Activated T-cell treated with anti-CD3 and anti-CD28 coated beads for 4 hours (primary cell): Measurements from ENCODE around the gene BLCAP.
"Not testable (repeated sequence)": the region's sequence is repeated elsewhere in the genome, so short reads cannot be mapped to it uniquely, and the experiment has no call there.

Experiments used
- DNase-seq: peaks from one replicate; pipeline ENCODE4 v3.0.0-alpha.2; 2020

BLCAP gene

DNA sequence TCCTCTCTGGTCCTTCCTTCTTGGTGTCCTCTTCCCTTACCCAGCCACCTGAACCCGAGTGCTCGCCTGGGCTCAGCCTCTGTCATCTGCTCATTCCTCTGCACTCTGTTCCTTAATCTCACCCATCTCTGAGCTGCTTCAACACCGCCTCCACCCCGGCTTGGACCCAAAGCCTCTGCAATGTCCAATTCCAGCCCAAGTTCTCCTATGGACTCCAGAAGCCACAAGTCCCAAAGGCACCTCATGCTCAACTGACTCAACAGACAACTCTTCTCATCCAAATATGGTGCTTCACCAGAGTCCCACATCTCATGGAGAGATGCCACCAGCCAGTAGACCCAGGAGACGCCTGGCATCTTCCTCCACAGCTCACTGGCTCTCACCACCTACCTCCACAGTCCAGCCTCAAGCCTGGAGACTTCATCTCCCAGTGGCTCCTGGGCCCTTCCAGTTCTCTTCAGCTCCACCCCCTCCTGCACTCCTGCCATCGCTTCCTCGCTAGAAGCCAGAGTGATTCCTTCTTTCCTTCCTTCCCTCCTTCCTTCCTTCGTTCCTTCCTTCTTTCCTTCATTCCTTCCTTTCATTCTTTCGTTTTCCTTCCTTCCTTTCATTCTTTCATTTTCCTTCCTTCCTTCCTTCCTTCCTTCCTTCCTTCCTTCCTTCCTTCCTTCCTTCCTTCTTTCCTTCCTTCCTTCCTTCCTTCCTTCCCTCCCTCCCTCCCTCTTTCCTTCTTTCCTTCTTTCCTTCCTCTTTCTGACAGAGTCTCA lies 47.6 kb downstream of the BLCAP start:
- no peak for DNase-seq

DNA sequence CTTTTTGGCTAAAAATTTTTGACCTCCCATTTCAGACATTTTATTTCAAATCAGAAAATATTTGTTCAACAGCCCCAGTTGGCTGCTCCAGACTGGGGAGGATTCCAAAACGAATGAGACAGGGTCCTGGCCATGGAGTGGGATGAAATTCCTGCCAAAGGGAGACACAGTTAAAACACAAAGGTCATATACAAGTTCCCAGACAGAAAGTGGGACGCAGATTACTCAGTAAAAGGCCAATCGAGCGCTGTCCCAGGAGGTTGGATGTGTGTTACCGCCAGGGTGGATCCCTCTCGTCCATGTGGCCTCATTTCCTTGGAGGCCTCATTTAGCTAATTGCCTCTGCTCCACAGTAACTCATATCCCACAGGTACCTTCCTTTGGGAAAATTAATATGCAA lies 48.4 kb downstream of the BLCAP start:
- no peak for DNase-seq

- DNase-seq, result no peak
Measured at GRCh38 chr20:37477041-37477440, 50.6 kb downstream of the BLCAP start.

DNA sequence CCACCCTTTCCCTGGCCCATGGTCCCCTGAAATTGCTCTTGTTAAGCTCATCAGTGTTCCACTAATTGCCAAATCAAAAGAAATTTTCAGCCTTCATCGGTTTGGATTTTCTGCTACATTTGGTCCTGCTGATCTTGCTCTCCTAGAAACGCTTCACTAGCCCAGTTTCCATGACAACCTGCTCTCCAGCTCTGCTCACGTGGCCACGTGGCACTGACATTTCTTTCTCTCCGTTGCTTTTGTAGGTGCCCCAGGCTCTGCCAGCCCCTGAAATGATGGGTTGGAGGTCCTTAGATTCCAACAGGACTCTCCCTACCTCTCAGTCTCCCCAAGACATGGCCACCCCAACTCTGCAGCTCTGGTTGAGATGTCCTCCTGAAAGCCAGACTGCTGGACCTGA lies 52.4 kb downstream of the BLCAP start:
- no peak for DNase-seq

DNA sequence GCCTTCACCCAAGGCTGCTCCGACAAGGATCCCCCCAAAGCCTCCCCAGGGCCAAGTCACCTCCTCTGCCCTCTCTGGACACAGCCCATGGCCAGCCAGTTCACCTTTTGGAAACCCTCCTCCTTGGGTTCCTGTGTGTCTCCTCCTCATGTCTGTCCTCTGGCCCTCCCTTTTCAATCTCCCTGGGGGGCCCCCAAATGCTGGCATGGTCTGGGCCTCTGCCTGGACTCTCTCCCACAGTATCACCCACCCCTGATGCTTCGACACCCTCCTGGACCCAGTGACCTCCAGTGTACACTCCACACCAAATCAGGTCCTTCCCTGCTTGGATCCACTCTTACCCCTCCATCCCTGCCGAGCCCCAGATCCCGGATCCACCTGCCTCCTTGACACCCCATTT lies 53.3 kb downstream of the BLCAP start:
- no peak for DNase-seq

- DNase-seq, result no peak
Measured at GRCh38 chr20:37473249-37474000, 54.3 kb downstream of the BLCAP start.

GRCh38 chr20:37472435-37472834 lies 55.2 kb downstream of the BLCAP start:
- not testable (repeated sequence) for DNase-seq

- no peak for DNase-seq
Measured at GRCh38 chr20:37471741-37472235, 55.9 kb downstream of the BLCAP start.

DNA sequence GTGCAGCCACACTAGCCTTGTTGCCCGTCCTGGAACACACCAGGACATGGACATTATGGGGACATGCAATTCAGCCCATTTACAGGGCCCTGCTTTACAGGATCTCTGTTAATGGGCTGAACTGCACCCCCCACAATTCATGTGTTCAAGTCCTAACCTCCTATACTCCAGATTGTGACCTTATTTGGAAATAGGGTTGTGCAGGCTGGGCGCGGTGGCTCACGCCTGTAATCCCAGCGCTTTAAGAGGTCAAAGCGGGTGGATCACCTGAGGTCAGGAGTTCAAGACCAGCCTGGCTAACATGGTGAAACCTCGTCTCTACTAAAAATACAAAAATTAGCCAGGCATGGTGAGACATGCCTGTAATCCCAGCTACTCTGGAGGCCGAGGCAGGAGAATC lies 57.5 kb downstream of the BLCAP start:
- DNase-seq, result not testable (repeated sequence)

DNA sequence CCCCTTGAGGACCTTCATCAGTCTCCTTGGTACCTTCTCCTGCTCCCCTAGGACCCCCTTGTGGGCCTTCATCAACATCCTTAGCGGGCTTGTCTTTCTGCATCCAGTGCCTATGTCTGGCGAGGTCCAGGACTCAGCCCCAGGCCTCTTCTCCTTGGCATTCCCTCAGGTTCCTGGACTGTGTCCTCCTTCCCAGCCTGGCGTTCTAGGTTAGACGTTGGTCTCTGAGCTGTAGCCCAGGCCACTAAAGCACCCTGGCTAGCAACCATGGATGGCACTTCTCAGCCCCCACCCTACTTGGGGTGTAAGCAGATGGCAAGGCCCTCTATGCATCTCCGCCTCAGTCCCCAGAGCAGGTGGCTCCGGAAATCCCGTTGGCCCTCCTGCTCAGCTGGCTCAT lies 58.1 kb downstream of the BLCAP start:
- no peak for DNase-seq

DNA sequence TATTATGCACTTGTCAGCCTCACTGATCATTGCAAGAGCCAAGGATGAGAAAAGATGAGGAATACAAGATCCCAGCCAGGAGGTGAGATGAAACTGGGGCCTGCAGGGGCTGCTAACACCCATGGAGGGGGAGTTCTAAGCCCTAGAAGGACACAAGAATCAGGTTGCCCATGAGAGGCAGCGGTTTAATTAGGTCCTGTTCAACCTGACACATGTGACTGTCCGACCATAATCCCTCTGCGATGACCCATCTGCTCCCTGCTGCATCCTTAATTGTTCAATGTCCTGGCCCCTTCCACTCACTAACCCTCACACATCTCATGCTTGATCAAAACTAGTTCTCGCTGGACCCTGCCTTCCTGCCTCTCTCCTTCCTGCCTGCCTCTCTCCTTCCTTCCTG lies 58.8 kb downstream of the BLCAP start:
- DNase-seq, result no peak
